GM18517 (cell line): ENCODE measurements around the gene RNGTT.
"Not testable (repeated sequence)": the region's sequence is repeated elsewhere in the genome, so short reads cannot be mapped to it uniquely, and the experiment has no call there.

ENCODE experiments used
- ATAC-seq: cut with Tn5 transposase; IDR thresholded peaks from one replicate; pipeline ENCODE4 v1.9.1; 2021; ENCODE audit warnings: mild to moderate bottlenecking, moderate library complexity; ENCODE audit not compliant: unreplicated experiment

RNGTT gene

GRCh38 chr6:88869263-88870020, 94.0 kb downstream of the RNGTT start:
- no peak for ATAC-seq

GRCh38 chr6:88867841-88868731, 95.3 kb downstream of the RNGTT start:
- ATAC-seq = no peak

- no peak for ATAC-seq
Observed at GRCh38 chr6:88866856-88867255, 96.6 kb downstream of the RNGTT start.

- no peak for ATAC-seq
Observed at GRCh38 chr6:88865275-88865674, 98.1 kb downstream of the RNGTT start.

GRCh38 chr6:88864359-88865054, 98.9 kb downstream of the RNGTT start:
- no peak for ATAC-seq

GRCh38 chr6:88860310-88860709, 103.1 kb downstream of the RNGTT start:
- no peak for ATAC-seq

- no peak for ATAC-seq
Observed at GRCh38 chr6:88858455-88858854, 105.0 kb downstream of the RNGTT start.

GRCh38 chr6:88856566-88856965, 106.9 kb downstream of the RNGTT start:
- ATAC-seq = no peak

- no peak for ATAC-seq
Observed at GRCh38 chr6:88855541-88856147, 107.8 kb downstream of the RNGTT start.

- no peak for ATAC-seq
Observed at GRCh38 chr6:88852775-88853174, 110.6 kb downstream of the RNGTT start.

- no peak for ATAC-seq
Observed at GRCh38 chr6:88852000-88852399, 111.4 kb downstream of the RNGTT start.

GRCh38 chr6:88848870-88849269, 114.5 kb downstream of the RNGTT start:
- no peak for ATAC-seq

- no peak for ATAC-seq
Observed at GRCh38 chr6:88843040-88843439, 120.4 kb downstream of the RNGTT start.

- no peak for ATAC-seq
Observed at GRCh38 chr6:88842320-88842719, 121.1 kb downstream of the RNGTT start.

GRCh38 chr6:88840796-88841539, 122.5 kb downstream of the RNGTT start:
- ATAC-seq = no peak

- ATAC-seq = no peak
Observed at GRCh38 chr6:88840289-88840688, 123.1 kb downstream of the RNGTT start.

- ATAC-seq = no peak
Observed at GRCh38 chr6:88839280-88839679, 124.1 kb downstream of the RNGTT start.

- ATAC-seq = no peak
Observed at GRCh38 chr6:88835210-88835609, 128.2 kb downstream of the RNGTT start.

- ATAC-seq = not testable (repeated sequence)
Observed at GRCh38 chr6:88833071-88833470, 130.3 kb downstream of the RNGTT start.

GRCh38 chr6:88827599-88827998, 135.8 kb downstream of the RNGTT start:
- ATAC-seq = not testable (repeated sequence)
